HepG2 (cell line): Measurements from ENCODE around the gene RMDN2. TPM values are rescaled to one million over a fixed set of nuclear protein-coding genes. Genes with fewer than 3 reads are reported as not detected.

Experiments used
- ARID4A ChIP-seq: sonication (generic); formaldehyde crosslinking; IDR thresholded peaks from 2 replicates; pipeline ENCODE4 v1.5.0; 2020; ENCODE audit warnings: mild to moderate bottlenecking, missing genetic modification reagents, borderline replicate concordance
- DNMT1 ChIP-seq: sonication (generic); formaldehyde crosslinking; IDR thresholded peaks from 2 replicates; pipeline ENCODE4 v1.5.1; 2020; ENCODE audit warnings: mild to moderate bottlenecking, missing genetic modification reagents
- HNF1A ChIP-seq, 2 experiments: sonication (generic) in 1 of 2; formaldehyde crosslinking in 1 of 2; IDR thresholded peaks; 2 replicates each; pipeline versions ENCODE4 v1.4.0 to v1.6.1; 2016 to 2020; ENCODE audit warnings: borderline replicate concordance in 1 of 2, low read depth in 1 of 2, mild to moderate bottlenecking in 1 of 2, missing genetic modification reagents in 1 of 2
- HNF4G ChIP-seq, 2 experiments: sonication (generic) in 1 of 2; formaldehyde crosslinking in 1 of 2; IDR thresholded peaks; 2 replicates each; pipeline versions ENCODE4 v1.4.0 to v1.6.1; 2011 to 2020; ENCODE audit warnings: borderline replicate concordance in 2 of 2, low read depth in 2 of 2, mild to moderate bottlenecking in 2 of 2, low read length in 1 of 2, missing genetic modification reagents in 1 of 2, moderate library complexity in 1 of 2
- HOMEZ ChIP-seq: IDR thresholded peaks from 2 replicates; pipeline ENCODE4 v1.6.1; 2016; ENCODE audit warnings: low read depth
- ISX ChIP-seq: sonication (generic); formaldehyde crosslinking; conservative IDR thresholded peaks from 2 replicates; pipeline ENCODE4 v1.5.0; 2020; ENCODE audit warnings: missing genetic modification reagents
- NCOA2 ChIP-seq: sonication (generic); formaldehyde crosslinking; IDR thresholded peaks from 2 replicates; pipeline ENCODE4 v1.8.0; 2022; ENCODE audit warnings: inconsistent platforms
- PLRG1 ChIP-seq: fragments of 450-650 bp; conservative IDR thresholded peaks from 2 replicates; pipeline ENCODE4 v1.6.1; 2016
- POLR2G ChIP-seq: fragments of 200-400 bp; formaldehyde crosslinking; IDR thresholded peaks from 2 replicates; pipeline ENCODE4 v1.6.1; 2018; ENCODE audit warnings: mild to moderate bottlenecking, low read depth, low read length, moderate library complexity
- TCF7 ChIP-seq: sonication (generic); IDR thresholded peaks from 2 replicates; pipeline ENCODE4 v1.6.1; 2016; ENCODE audit warnings: antibody characterized with exemption, low read depth
- TCF7L2 ChIP-seq: IDR thresholded peaks from 2 replicates; pipeline ENCODE4 v1.6.1; 2011; ENCODE audit warnings: mild to moderate bottlenecking, low read depth, low read length, moderate library complexity
- THAP11 ChIP-seq: IDR thresholded peaks from 2 replicates; pipeline ENCODE4 v1.6.1; 2016; ENCODE audit warnings: missing biosample characterization, missing genetic modification reagents
- ZBTB34 ChIP-seq: sonication (generic); formaldehyde crosslinking; IDR thresholded peaks from 2 replicates; pipeline ENCODE4 v1.8.0; 2022; ENCODE audit warnings: mild to moderate bottlenecking, missing genetic modification reagents
- ZBTB8A ChIP-seq: sonication (generic); formaldehyde crosslinking; IDR thresholded peaks from 2 replicates; pipeline ENCODE4 v1.4.0; 2020; ENCODE audit warnings: mild to moderate bottlenecking, low read depth, missing genetic modification reagents, borderline replicate concordance
- ZNF274 ChIP-seq: sonication (generic); formaldehyde crosslinking; IDR thresholded peaks from 2 replicates; pipeline ENCODE4 v1.5.1; 2020; ENCODE audit warnings: mild to moderate bottlenecking, missing genetic modification reagents
- ZNF543 ChIP-seq: sonication (generic); formaldehyde crosslinking; IDR thresholded peaks from 2 replicates; pipeline ENCODE4 v1.4.0; 2020; ENCODE audit warnings: mild to moderate bottlenecking, missing genetic modification reagents
- ZNF713 ChIP-seq: sonication (generic); formaldehyde crosslinking; IDR thresholded peaks from 2 replicates; pipeline ENCODE4 v1.4.0; 2020; ENCODE audit warnings: mild to moderate bottlenecking, missing genetic modification reagents
- ZNF772 ChIP-seq: sonication (generic); formaldehyde crosslinking; IDR thresholded peaks from 2 replicates; pipeline ENCODE4 v1.5.0; 2020; ENCODE audit warnings: mild to moderate bottlenecking, missing genetic modification reagents
- ZSCAN9 ChIP-seq: IDR thresholded peaks from 2 replicates; pipeline ENCODE4 v1.6.1; 2016; ENCODE audit warnings: borderline replicate concordance
- polyA plus RNA-seq, 8 experiments: library from polyadenylated mRNA; depleted of rRNA in 3 of 8; stranded (reverse) in 7 of 8; unstranded in 1 of 8; fragments of >200 nt; fragmentation: Illumina TruSeq in 4 of 8; extraction: Trizol in 4 of 8; gene quantifications; 2 replicates each; pipeline versions ENCODE4 v1.2.1 to v1.2.3, GENCODE V29; 2011 to 2016; ENCODE audit warnings: low read depth in 4 of 8, missing spikeins in 1 of 8, mixed read lengths in 1 of 8; ENCODE audit not compliant: insufficient read depth in 1 of 8
- total RNA-seq, 5 experiments: library from RNA; depleted of rRNA; stranded (reverse); fragments of >200 nt; fragmentation: Illumina TruSeq; extraction: Trizol; gene quantifications; 2 replicates each; pipeline ENCODE4 v1.2.3, GENCODE V29; 2016; ENCODE audit warnings: low read depth in 1 of 5

The RMDN2 gene
- total and polyA plus RNA-seq, 2 of the 13 experiments (the other 11 are each of a cell fraction or from before 2014, with no cell fraction given), result 2.3 to 8.9 TPM

- TF ChIP-seq ARID4A (CRISPR knock-in tag), result peak; percentile 37; the same call in 1 of the 2 replicates
- peak; percentile 98 for TF ChIP-seq HNF4G (IDR thresholded peaks at IDR 0.05; ENCODE audit: borderline replicate concordance, low read depth, low read length)
- peak; percentile 96; the same call in 1 of the 2 replicates for TF ChIP-seq HNF4G (CRISPR knock-in tag; IDR thresholded peaks at IDR 0.05; ENCODE audit: borderline replicate concordance, low read depth)
- no peak for TF ChIP-seq POLR2G
- TF ChIP-seq TCF7, result peak; percentile 99
- no peak for TF ChIP-seq DNMT1 (CRISPR knock-in tag)
- no peak for TF ChIP-seq ZBTB34 (CRISPR knock-in tag)
- no peak for TF ChIP-seq ZNF274
- peak; percentile 89 for TF ChIP-seq TCF7L2
- 0 out of 2 replicates have a peak, but pooled peaks have one; percentile 70 for TF ChIP-seq ZNF772
- peak; percentile 97 for TF ChIP-seq NCOA2
- TF ChIP-seq ZBTB8A (CRISPR knock-in tag), result no peak
- TF ChIP-seq THAP11 (CRISPR knock-in tag), result peak; percentile 86
- peak; percentile 82 for TF ChIP-seq HNF1A (IDR thresholded peaks at IDR 0.05; ENCODE audit: low read depth)
- peak; percentile 82; the same call in 1 of the 2 replicates for TF ChIP-seq HNF1A (CRISPR knock-in tag; IDR thresholded peaks at IDR 0.05; ENCODE audit: borderline replicate concordance)
- TF ChIP-seq ISX, result no peak
- no peak for TF ChIP-seq PLRG1
- no peak for TF ChIP-seq ZNF713 (CRISPR knock-in tag)
- no peak for TF ChIP-seq ZNF543 (CRISPR knock-in tag)
- peak; percentile 94 for TF ChIP-seq HOMEZ (CRISPR knock-in tag)
- peak; percentile 91; the same call in 1 of the 2 replicates for TF ChIP-seq ZSCAN9 (CRISPR knock-in tag)
Observed at GRCh38 chr2:37918742-37919186, 6.3 kb upstream of the RMDN2 start (continued).
